Measurements from ENCODE around the gene SEC61B. TPM values are rescaled to one million over a fixed set of nuclear protein-coding genes. Genes with fewer than 3 reads are reported as not detected.

SEC61B gene
- total and polyA plus RNA-seq, 4 experiments from 2014 or later: 101 to 532 (median 248) TPM

DNA sequence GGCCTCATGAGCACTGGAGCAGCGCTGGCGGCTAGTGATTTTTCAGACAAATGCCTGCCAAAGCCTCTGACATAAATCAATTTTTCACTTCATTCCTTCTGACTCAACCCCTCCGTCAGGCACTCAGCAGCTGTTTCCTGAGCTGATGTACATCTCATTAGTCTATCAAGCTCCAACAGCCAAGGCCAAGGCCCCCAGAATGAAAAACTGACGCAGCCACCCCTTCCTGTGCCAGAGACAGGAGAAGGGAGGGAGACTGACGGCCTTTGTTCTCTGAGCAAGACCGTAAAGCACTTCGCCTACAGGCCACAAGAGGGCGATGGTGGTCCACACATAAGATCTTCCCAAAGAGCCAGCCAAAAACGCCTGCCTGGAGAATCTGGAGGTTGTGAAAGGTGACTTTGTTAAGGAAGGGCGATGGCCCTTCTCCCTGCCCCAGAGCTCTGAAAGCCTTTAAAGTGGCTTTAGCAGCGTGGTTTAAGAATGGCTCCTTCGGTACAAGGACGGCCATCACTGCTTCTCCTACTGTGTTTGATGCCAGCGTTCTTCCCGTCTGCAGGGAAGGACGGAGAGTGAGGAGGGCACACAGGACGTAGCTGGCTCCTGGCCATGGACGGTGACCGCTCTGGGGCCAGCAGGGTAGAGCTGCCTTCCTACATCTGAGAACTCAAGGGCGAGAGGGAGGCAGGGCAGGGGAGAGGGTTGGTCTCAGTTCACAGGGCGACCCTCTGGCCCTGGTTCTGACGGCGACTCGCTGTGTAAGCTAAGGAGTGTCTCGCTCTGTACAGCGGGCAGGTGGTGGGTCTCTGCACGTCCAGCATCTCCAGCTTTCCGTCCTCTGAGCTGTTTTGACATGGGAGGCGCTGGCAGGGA lies 37.4 kb upstream of the SEC61B start:
- Mint-ChIP-seq H3K4me1 (peaks cover 5 to 7% (median 6%) of the 10 kb centered on the region in 4 donors), H3K4me3 (peak overlapping the region in 2 of 8 donors; percentile 12 to 41), H3K27ac (peak overlapping the region in 3 of 7 donors; percentile 54 to 76 (median 55)), H3K36me3 (no peaks in the 10 kb centered on the region), H3K9me3 (no peaks in the 10 kb centered on the region), H3K27me3 (peaks cover 2 to 4% of the 10 kb centered on the region in 2 donors)
- no peak overlapping the region for H3K4me3 ChIP-seq (ENCODE audit: low read length in 2 of 2)
- H3K36me3 ChIP-seq (ENCODE audit: insufficient read depth, low read length): no peaks in the 10 kb centered on the region
- intact Hi-C loops (cut with micrococcal nuclease): loop anchor here (1.0 to 5.0 kb wide), 4 partner anchors 38 to 1140 kb away; partner anchors contain the start of gene SEC61B
- ChIA-PET POLR2A (ENCODE audit: partially characterized antibody) (interaction anchor here (1.2 kb wide), 1 partner anchor 171 kb away, joined by 3 read pairs; no protein-coding TSS in a partner anchor), CTCF (ENCODE audit: partially characterized antibody) (interaction anchor here (0.7 to 7.6 kb wide), 42 partner anchors 9 to 1411 kb away, joined by 3 to 40 read pairs (median 4); partner anchors contain the start of genes ALG2 and SEC61B)
- peaks cover 6% of the 10 kb centered on the region for H3K4me1 ChIP-seq (ENCODE audit: insufficient read depth, low read length)
- H3K27me3 ChIP-seq (ENCODE audit: insufficient read depth, low read length): no peaks in the 10 kb centered on the region
- H3K9me3 ChIP-seq (ENCODE audit: control insufficient read depth in 1 of 2, low read length in 2 of 2): no peaks in the 10 kb centered on the region
- DNase-seq: peak; percentile 62 to 78 (median 67)
- H3K27ac ChIP-seq (ENCODE audit: low read depth, low read length): no peak overlapping the region

DNA sequence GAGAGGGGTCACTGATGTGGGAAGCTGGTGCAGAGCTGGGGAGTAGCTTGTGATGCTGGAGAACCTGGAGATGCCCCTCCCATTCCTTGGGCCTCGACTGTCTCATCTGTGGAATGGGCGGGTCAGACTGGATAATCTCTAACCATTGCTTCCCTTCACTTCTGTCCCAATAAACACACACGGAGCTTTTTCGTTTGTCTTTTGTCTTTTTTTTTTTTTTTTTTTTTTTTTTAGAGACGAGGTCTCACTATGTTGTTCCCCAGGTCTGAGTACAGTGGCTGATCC lies 36.8 kb upstream of the SEC61B start:
- no peaks in the 10 kb centered on the region for H3K9me3 ChIP-seq (ENCODE audit: control insufficient read depth in 1 of 2, low read length in 2 of 2)
- H3K9me3 Mint-ChIP-seq: no peaks in the 10 kb centered on the region
- CTCF ChIA-PET (ENCODE audit: partially characterized antibody): interaction anchor here (0.8 to 7.6 kb wide), 34 partner anchors 9 to 1411 kb away, joined by 3 to 40 read pairs (median 4); partner anchors contain the start of genes ALG2 and SEC61B

DNA sequence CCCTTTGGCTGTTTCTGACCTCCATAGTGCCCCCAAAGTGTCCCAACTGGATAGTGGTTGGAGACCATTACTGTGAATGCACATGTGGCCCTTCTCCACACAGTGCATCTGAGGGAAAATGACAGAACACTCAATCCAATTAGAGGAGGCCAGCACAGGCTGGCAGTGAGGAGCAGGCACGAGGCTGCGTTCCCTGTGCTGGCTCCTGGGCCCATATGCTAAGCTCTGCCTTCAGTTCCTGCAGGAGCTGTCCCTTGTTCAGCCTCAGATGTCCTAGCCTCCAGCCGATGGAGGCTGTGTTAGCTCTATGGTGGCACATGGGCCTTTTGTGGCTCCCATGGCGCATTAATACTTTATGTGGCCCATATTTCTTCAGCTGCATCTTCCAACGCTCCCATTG lies 36.1 kb upstream of the SEC61B start:
- intact Hi-C loops (cut with micrococcal nuclease): loop anchor here (2.0 kb wide), 1 partner anchor 37 kb away; the partner anchor contains the start of gene SEC61B

More for the DNA sequence above, 36.8 kb upstream of the SEC61B start:
- Histone ChIP-seq H3K27me3 (ENCODE audit: insufficient read depth, low read length) (no peaks in the 10 kb centered on the region), H3K27ac (ENCODE audit: low read depth, low read length) (no peak overlapping the region), H3K4me3 (ENCODE audit: low read length in 2 of 2) (no peak overlapping the region), H3K4me1 (ENCODE audit: insufficient read depth, low read length) (peaks cover 6% of the 10 kb centered on the region), H3K36me3 (ENCODE audit: insufficient read depth, low read length) (no peaks in the 10 kb centered on the region)
- Mint-ChIP-seq H3K4me3 (no peak overlapping the region), H3K27me3 (peaks cover 2 to 4% of the 10 kb centered on the region in 2 donors), H3K4me1 (peaks cover 5 to 7% (median 6%) of the 10 kb centered on the region in 4 donors), H3K27ac (no peak overlapping the region), H3K36me3 (no peaks in the 10 kb centered on the region)
- DNase-seq: no peak
- intact Hi-C loops (cut with micrococcal nuclease): loop anchor here (2.0 kb wide), 1 partner anchor 38 kb away; the partner anchor contains the start of gene SEC61B
- POLR2A ChIA-PET (ENCODE audit: partially characterized antibody): interaction anchor here (1.2 kb wide), 1 partner anchor 171 kb away, joined by 3 read pairs; no protein-coding TSS in a partner anchor

DNA sequence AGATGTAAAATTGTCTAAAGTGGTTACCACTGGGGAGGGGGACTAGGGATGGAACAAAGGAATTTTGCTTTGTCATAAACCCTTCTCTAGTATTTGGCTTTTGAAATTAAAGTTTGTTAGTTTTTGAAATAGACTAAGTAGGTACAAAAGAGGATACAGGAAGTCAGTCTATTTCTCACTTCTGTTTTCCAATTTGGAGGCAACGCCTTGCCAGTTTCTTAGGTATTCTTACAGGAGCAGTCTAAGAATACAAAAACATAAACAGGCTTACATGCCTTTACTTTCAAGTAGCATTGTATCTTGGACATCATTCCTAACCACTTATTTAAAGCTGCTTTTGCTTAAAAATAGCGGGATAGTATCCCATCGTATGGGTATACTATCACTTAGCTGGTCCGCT lies 34.8 kb upstream of the SEC61B start:
- H3K27ac Mint-ChIP-seq: peak overlapping the region in 1 of 7 donors; percentile 17
- CTCF ChIA-PET (ENCODE audit: partially characterized antibody): interaction anchor here (1.0 to 7.6 kb wide), 5 partner anchors 10 to 1116 kb away, joined by 3 to 40 read pairs (median 4); no protein-coding TSS in a partner anchor
- peaks cover 6% of the 10 kb centered on the region for H3K4me1 ChIP-seq (ENCODE audit: insufficient read depth, low read length)
- H3K27me3 Mint-ChIP-seq: peaks cover 4 to 5% of the 10 kb centered on the region in 2 donors
- no peak overlapping the region for H3K4me3 ChIP-seq (ENCODE audit: low read length in 2 of 2)
- H3K9me3 ChIP-seq (ENCODE audit: control insufficient read depth in 1 of 2, low read length in 2 of 2): no peaks in the 10 kb centered on the region
- H3K27ac ChIP-seq (ENCODE audit: low read depth, low read length): no peak overlapping the region
- no peaks in the 10 kb centered on the region for H3K9me3 Mint-ChIP-seq
- intact Hi-C loops (cut with micrococcal nuclease): no loop called here
- H3K4me3 Mint-ChIP-seq: no peak overlapping the region
- H3K4me1 Mint-ChIP-seq: peaks cover 2 to 7% (median 4%) of the 10 kb centered on the region in 4 donors
- no peaks in the 10 kb centered on the region for H3K36me3 ChIP-seq (ENCODE audit: insufficient read depth, low read length)
- no peak for DNase-seq
- POLR2A ChIA-PET (ENCODE audit: partially characterized antibody): no interaction called here
- H3K27me3 ChIP-seq (ENCODE audit: insufficient read depth, low read length): no peaks in the 10 kb centered on the region
- H3K36me3 Mint-ChIP-seq: no peaks in the 10 kb centered on the region

More for the DNA sequence above, 36.1 kb upstream of the SEC61B start:
- no peak overlapping the region for H3K27ac ChIP-seq (ENCODE audit: low read depth, low read length)
- POLR2A ChIA-PET (ENCODE audit: partially characterized antibody): no interaction called here
- Mint-ChIP-seq H3K27me3 (peaks cover 2 to 4% of the 10 kb centered on the region in 2 donors), H3K36me3 (no peaks in the 10 kb centered on the region), H3K27ac (no peak overlapping the region), H3K4me3 (peak overlapping the region in 1 of 8 donors; percentile 22), H3K4me1 (peaks cover 5 to 7% (median 6%) of the 10 kb centered on the region in 4 donors), H3K9me3 (no peaks in the 10 kb centered on the region)
- H3K4me3 ChIP-seq (ENCODE audit: low read length in 2 of 2): no peak overlapping the region
- CTCF ChIA-PET (ENCODE audit: partially characterized antibody): interaction anchor here (0.8 to 7.6 kb wide), 19 partner anchors 10 to 1030 kb away, joined by 3 to 40 read pairs (median 4); no protein-coding TSS in a partner anchor
- H3K4me1 ChIP-seq (ENCODE audit: insufficient read depth, low read length): peaks cover 6% of the 10 kb centered on the region
- H3K9me3 ChIP-seq (ENCODE audit: control insufficient read depth in 1 of 2, low read length in 2 of 2): no peaks in the 10 kb centered on the region
- no peaks in the 10 kb centered on the region for H3K36me3 ChIP-seq (ENCODE audit: insufficient read depth, low read length)
- DNase-seq: no peak
- no peaks in the 10 kb centered on the region for H3K27me3 ChIP-seq (ENCODE audit: insufficient read depth, low read length)

DNA sequence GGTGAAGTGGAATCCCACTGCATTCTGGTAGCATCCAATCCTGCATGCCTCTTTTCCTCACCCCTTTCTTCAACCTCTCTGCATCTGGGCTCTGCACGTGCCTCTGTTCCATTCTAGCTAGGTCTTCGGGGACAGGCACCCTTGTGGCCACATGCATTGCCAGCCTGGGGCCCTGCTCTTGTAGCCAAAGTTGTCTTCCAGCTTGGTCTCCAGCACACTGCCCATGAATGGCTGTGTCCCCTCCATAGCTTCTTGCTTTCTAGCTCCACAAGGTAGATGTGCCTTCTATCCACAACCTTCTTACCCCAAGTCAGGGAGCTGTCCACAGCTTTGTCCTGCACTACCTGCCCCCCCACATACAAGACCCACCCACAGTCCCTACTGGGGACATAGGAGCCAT lies 32.9 kb upstream of the SEC61B start:
- Histone ChIP-seq H3K27me3 (ENCODE audit: insufficient read depth, low read length) (no peaks in the 10 kb centered on the region), H3K27ac (ENCODE audit: low read depth, low read length) (no peak overlapping the region), H3K4me3 (ENCODE audit: low read length in 2 of 2) (no peak overlapping the region), H3K4me1 (ENCODE audit: insufficient read depth, low read length) (peaks cover 6% of the 10 kb centered on the region), H3K36me3 (ENCODE audit: insufficient read depth, low read length) (no peaks in the 10 kb centered on the region), H3K9me3 (ENCODE audit: control insufficient read depth in 1 of 2, low read length in 2 of 2) (no peaks in the 10 kb centered on the region)
- CTCF ChIA-PET (ENCODE audit: partially characterized antibody): interaction anchor here (1.4 kb wide), 1 partner anchor 192 kb away, joined by 3 read pairs; no protein-coding TSS in a partner anchor
- H3K4me1 Mint-ChIP-seq: peaks cover 2 to 7% (median 4%) of the 10 kb centered on the region in 4 donors
- H3K27ac Mint-ChIP-seq: no peak overlapping the region
- no peak for DNase-seq
- H3K9me3 Mint-ChIP-seq: no peaks in the 10 kb centered on the region
- H3K27me3 Mint-ChIP-seq: peaks cover 5% of the 10 kb centered on the region in 2 donors
- H3K36me3 Mint-ChIP-seq: no peaks in the 10 kb centered on the region
- intact Hi-C loops (cut with micrococcal nuclease): no loop called here
- POLR2A ChIA-PET (ENCODE audit: partially characterized antibody): no interaction called here
- H3K4me3 Mint-ChIP-seq: no peak overlapping the region

DNA sequence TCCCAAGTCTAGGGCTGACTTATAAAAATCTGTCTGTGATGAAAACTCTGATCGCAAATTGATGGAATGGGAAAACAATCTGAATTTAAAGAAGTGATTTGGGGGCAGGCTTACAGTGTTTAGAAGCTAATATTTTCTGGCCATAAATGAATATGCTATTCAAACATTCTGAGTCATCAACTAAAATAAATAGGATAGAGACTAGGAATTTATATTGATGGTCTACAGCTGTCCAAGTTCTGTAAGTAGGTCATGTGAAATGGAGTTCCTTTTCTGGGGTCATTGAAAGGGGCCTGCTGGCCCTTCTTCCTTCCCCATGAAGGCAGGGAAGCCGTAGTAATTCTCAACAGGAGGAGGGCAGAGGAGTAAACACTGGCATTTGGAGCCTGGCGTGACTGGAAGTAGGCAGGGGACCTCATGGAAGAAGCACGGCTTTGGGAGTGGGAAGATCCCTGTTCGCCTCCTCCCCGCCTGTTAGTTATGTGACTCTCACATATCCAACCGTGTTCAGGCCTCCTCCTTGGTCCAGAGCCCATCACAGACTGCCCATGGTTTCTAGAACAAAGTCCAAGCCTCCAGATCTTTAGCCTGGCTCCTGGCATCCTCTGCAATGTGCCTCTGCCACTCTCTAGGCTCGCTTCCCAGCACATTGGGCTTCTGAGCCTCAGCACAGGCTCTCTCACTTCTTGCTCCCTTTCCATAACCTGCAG lies 32.0 kb upstream of the SEC61B start:
- no peaks in the 10 kb centered on the region for H3K4me1 ChIP-seq (ENCODE audit: insufficient read depth, low read length)
- ChIA-PET POLR2A (ENCODE audit: partially characterized antibody) (no interaction called here), CTCF (ENCODE audit: partially characterized antibody) (interaction anchor here (1.8 kb wide), 1 partner anchor 8 kb away, joined by 3 read pairs; no protein-coding TSS in a partner anchor)
- H3K27ac Mint-ChIP-seq: no peak overlapping the region
- intact Hi-C loops (cut with micrococcal nuclease): no loop called here
- no peaks in the 10 kb centered on the region for H3K4me1 Mint-ChIP-seq
- no peak for DNase-seq
- peaks cover 5 to 9% of the 10 kb centered on the region in 2 donors for H3K27me3 Mint-ChIP-seq
- H3K27ac ChIP-seq (ENCODE audit: low read depth, low read length): no peak overlapping the region
- H3K36me3 Mint-ChIP-seq: no peaks in the 10 kb centered on the region
- H3K36me3 ChIP-seq (ENCODE audit: insufficient read depth, low read length): no peaks in the 10 kb centered on the region
- no peak overlapping the region for H3K4me3 Mint-ChIP-seq
- no peak overlapping the region for H3K4me3 ChIP-seq (ENCODE audit: low read length in 2 of 2)
- H3K9me3 Mint-ChIP-seq: no peaks in the 10 kb centered on the region
- H3K9me3 ChIP-seq (ENCODE audit: control insufficient read depth in 1 of 2, low read length in 2 of 2): no peaks in the 10 kb centered on the region
- H3K27me3 ChIP-seq (ENCODE audit: insufficient read depth, low read length): no peaks in the 10 kb centered on the region

Data from CD4-positive, alpha-beta memory T cell (primary cell).